22Rv1 (cell line): ENCODE measurements around the gene IGFBP7.

Experiments
- CTCF ChIP-seq: fragments of 450-650 bp; IDR thresholded peaks from 2 replicates; pipeline ENCODE4 v1.5.1; 2017; ENCODE audit warnings: mild to moderate bottlenecking
- ZFX ChIP-seq: fragments of 450-650 bp; IDR thresholded peaks from 2 replicates; pipeline ENCODE4 v1.6.1; 2017; ENCODE audit warnings: antibody characterized with exemption, borderline replicate concordance

DNA sequence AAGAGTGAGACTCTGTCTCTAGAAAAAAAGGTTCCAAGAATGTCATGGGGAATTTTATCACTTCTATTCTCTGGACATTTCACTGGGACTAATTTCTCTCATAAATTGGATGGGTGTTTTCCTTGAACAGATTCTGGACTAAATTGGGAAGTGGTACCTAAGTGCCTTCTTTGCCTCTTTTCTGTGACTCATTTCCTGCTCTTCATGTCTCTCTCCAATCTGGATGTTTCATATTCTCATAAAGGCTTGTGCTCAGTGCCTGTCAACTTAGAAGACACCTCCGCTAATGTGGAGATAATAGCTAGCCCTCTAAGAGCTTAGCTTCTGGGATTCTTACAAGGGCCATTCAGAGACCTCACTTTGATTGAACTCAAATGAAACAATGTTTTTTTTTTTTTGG lies 38.0 kb upstream of the IGFBP7 start:
- TF ChIP-seq CTCF (no peak), ZFX (no peak)
